GM18511 (cell line): ENCODE measurements around the gene ANKRD2.

Experiments used
- ATAC-seq: cut with Tn5 transposase; IDR thresholded peaks from one replicate; pipeline ENCODE4 v1.9.1; 2021; ENCODE audit warnings: mild to moderate bottlenecking, moderate library complexity; ENCODE audit not compliant: unreplicated experiment

The ANKRD2 gene

DNA sequence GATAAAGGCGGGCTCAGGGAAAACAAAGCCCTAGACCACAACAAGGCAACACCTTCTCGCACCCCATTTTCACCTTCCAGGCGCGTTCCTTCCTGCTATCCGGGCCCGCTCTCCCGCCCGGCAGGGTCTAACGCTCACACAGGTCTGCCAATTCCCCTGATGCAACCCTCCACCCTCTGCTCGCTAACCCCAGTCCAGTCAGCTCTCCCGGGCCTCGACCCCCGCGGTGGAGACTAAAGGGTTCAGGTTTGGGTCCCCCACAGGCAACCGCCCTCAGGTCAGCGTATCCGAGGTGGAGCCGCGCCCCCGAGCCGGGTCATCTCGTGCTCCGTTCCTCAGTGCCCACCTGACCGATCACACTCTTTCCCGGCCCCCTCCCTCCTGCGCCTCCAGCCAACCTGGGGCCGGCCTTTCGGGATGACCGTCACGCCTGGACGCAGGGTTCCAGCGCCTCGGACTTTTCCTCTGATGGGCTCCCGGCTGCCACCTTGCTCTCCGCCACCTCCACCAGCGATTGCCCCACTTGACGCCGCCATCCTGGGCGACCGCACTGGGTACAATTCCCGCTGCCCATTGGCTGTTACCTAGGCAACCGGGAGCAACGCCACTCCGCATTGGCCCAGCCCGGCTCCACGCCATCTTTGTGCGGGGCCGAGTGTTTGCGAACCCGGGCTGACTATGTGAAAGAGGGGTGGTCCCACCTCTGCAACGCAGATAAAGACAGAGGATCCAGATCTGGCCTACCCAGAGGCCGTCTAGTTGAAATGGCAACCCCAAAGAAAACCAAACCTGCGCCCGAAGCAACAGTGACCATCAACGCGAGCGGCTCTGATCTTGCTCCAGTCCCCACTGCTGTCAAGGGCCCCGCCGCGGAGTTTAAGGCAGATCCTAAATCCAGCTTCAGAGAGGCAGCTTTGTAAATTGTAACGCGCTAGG, 60.6 kb downstream of the ANKRD2 start, which contains the start of gene MORN4:
TSS of gene MORN4 (minus strand) at position 552 of the 936 bp plus-strand sequence. CDS start 13,847 bp downstream, outside the sequence.
- ATAC-seq: peak; percentile 100
